Tracheal epithelial cell (primary cell): Measurements from ENCODE around the gene CDSN. TPM values are rescaled to one million over a fixed set of nuclear protein-coding genes. Genes with fewer than 3 reads are reported as not detected.

Source experiments
- total RNA-seq: library from RNA; depleted of rRNA; stranded (reverse); fragments of >200 nt; gene quantifications from 2 replicates; pipeline ENCODE4 v1.2.1, GENCODE V29; 2014

The CDSN gene, protein sequence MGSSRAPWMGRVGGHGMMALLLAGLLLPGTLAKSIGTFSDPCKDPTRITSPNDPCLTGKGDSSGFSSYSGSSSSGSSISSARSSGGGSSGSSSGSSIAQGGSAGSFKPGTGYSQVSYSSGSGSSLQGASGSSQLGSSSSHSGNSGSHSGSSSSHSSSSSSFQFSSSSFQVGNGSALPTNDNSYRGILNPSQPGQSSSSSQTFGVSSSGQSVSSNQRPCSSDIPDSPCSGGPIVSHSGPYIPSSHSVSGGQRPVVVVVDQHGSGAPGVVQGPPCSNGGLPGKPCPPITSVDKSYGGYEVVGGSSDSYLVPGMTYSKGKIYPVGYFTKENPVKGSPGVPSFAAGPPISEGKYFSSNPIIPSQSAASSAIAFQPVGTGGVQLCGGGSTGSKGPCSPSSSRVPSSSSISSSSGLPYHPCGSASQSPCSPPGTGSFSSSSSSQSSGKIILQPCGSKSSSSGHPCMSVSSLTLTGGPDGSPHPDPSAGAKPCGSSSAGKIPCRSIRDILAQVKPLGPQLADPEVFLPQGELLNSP
- 0.24 TPM in 1 of 2 replicates, not detected in the other for total RNA-seq

DNA sequence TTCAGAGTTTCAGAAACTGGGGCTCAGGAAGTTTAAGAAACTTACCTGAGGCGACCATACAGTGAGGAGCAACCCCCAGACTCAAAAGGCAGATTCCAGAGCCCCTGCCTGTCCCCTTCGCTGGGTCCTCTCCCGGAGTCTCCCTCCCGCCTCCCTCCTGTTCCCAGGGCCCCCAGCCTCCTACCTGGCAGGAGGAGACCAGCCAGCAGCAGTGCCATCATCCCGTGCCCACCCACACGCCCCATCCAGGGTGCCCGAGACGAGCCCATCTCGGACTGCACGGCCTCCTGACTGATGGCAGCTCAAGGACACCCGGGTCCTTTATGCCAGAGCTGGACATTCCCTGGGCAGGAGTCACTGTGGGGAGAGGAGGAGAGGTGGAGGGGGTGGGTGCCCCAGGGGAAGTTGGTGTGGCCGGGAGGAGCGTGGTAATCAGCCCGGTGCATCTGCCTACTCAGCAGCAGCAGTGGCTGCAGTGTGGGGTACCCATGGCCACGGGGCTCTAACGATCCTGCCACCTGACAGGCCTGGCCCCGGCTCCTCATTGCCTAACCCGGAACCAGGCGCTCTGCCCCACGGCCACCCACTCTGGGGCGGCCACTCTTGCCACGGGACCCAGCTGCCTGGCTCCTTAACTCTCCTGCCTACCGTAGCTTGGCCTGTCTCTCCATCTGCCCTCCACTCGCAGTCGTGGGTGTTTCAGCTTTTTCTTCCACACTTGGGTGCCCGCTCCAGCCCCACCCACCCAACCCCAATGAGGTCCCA, at the start of gene CDSN:
CDSN (minus strand) TSS at position 296 of the 765 bp plus-strand sequence; CDS start at position 269, 27 bp downstream.

DNA sequence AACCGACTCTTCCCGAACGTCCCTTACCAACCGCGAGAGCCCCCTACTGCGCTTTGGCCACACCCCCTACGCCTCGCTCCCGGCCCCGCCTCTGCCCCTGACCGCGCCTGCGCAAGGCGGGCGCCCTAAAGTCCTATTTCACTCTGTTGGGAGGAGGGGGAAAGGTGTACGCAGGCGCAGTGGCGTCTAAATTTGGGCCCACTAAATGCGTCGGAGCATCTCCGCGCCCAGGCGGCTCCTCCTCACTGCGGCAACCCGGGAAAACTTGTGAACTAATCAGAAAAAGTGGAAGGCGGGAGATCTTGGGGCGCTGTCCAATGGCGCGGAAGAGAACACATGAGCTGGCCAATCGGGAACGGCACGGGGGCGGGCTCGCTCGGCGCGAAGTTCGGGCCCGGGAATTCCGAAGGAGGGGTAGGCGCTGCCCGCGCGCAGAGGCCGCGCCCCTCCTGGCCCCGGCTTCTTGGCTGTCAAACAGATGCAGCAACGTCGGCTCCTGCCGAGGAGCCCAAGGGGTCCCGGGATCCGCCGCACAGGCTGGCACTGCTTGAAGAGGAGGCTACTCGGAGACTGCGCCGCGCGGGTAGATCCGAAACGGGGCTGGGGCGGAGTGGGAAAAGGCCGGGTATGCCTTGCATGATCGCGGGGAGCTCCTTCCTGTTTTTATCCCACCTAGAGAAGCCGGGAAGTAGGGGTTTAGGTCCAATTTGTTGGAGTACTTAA, 38.1 kb upstream of the CDSN start, which contains the start of gene TCF19:
TCF19 (plus strand) TSS at position 450 of the 723 bp plus-strand sequence. CDS start 881 bp downstream, outside the sequence.

DNA sequence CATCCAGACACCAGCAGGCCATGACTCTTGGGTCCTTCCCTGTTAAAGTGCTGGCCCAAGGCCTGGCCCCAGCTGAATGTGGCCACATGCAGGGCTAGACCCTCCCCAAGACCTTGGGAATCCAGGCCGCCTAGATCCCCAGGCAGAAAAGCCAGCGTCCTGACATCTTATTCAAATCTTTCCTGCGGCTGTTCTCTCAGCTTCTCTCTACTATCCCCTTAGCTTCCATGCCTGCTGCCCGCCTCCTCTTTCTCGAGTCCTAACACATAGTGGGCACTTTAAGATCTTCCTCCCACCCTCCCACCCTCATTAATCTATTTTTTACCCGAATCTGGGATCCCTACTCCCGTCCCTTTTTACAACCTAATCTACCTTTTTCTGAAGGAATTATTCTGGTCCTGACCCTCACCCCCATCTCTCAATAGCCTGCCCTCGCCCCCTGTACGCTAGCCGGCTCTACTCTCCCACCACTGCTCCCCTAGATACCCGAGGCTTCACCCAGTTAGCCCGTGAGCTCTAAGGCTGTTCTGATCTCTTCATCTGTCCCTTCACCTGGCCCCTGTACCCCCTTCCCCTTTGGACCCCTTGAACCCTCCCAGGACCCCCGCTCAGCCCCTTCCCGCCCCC, 37.4 kb upstream of the CDSN start, which contains the start of gene CCHCR1:
CCHCR1 (minus strand) TSS at position 290 of the 627 bp plus-strand sequence; CDS start at position 88, 202 bp downstream.

DNA sequence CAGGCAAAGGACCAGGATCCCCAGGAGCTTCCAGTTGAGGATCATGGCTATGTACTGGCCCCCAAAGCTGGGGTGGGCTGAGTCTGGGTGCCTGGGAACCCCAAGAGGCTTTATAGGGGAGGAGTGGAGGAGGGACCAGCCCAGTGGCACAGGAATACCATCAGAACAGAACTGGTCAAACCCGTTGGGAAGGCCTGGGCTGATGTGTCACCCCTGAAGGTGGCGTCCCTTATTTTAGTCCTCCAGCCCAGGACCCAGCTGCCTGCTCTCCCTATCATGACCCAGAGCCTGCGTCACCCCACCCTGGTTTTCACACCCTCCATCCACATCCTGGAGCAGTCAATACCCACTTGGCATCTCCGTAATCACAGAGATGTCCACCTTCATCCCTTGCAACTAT, 18.7 kb upstream of the CDSN start, which contains the start of gene PSORS1C2:
PSORS1C2 (minus strand) TSS at position 85 of the 400 bp plus-strand sequence; CDS start at position 45, 40 bp downstream.

DNA sequence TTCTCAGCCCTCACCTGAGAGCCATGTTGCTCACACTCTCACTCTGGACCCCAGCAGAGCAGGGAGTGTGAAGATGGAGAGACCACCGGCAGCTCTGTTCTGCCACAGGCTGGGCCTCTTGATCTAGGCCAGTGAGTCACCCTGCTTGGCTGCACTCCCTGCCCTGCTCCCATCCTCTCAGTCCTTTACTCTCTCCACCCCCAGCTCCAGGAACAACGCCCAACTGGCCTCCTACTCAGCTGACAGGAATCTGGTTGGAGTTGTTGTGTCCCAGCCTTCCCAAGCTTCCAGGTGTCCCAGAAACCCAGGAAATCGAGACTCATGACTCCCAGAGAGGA, 5.7 kb downstream of the CDSN start, which contains the start of gene PSORS1C1:
PSORS1C1 (plus strand) TSS at position 260 of the 338 bp plus-strand sequence. CDS start 14,833 bp downstream, outside the sequence.

DNA sequence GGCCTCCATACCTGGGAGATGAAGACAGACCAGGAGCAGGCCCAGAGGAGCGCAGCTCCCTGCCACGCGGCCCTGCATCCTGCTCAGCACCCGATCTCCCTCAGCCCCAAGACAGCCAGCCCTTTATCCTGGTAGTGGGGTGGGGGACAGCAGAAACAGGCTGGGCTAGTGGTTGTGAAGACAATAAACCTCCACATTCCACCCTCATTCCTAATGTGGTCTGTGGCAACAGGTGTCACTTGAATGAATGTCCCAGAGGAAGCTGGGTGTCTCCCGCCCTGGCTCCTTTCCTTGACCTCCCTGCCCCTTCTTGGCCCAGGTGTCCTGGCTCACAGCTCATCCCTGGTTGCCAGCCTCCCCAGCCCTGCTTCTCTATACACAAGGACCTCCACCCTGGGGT, 7.8 kb downstream of the CDSN start, which contains the start of gene C6orf15:
C6orf15 (minus strand) TSS at position 98 of the 400 bp plus-strand sequence; CDS start at position 78, 20 bp downstream.

Other genes starting within 250 kb of the CDSN start
- gene DDR1, start 235.9 kb downstream of the CDSN start, total RNA-seq: 195 and 363 TPM in 2 replicates
- gene GTF2H4, start 212.2 kb downstream of the CDSN start, total RNA-seq: 12.3 and 13.4 TPM in 2 replicates
- 21.7 and 46.3 TPM in 2 replicates for gene VARS2, start 206.2 kb downstream of the CDSN start, total RNA-seq
- 2.7 TPM in 1 of 2 replicates, not detected in the other for gene SFTA2, start 188.3 kb downstream of the CDSN start, total RNA-seq
- gene MUCL3, start 179.5 kb downstream of the CDSN start, total RNA-seq: under 0.01 TPM in 1 of 2 replicates, not detected in the other
- gene MUC21, start 136.7 kb downstream of the CDSN start, total RNA-seq: under 0.01 and 0.21 TPM in 2 replicates
- gene MUC22, start 110.0 kb downstream of the CDSN start, total RNA-seq: not detected in 2 replicates
- 1.2 TPM in 1 of 2 replicates, not detected in the other for gene C6orf15, start 7.9 kb downstream of the CDSN start, total RNA-seq
- 0.43 and 1.7 TPM in 2 replicates for gene PSORS1C1, start 5.6 kb downstream of the CDSN start, total RNA-seq
- gene PSORS1C2, start 18.6 kb upstream of the CDSN start, total RNA-seq: not detected in 2 replicates
- gene CCHCR1, start 37.4 kb upstream of the CDSN start, total RNA-seq: 11.5 and 18.3 TPM in 2 replicates
- gene TCF19, start 38.1 kb upstream of the CDSN start, total RNA-seq: 3.0 and 6.0 TPM in 2 replicates
- 0.21 and 1.2 TPM in 2 replicates for gene POU5F1, start 50.2 kb upstream of the CDSN start, total RNA-seq
- 191 and 310 TPM in 2 replicates for gene HLA-C, start 151.6 kb upstream of the CDSN start, total RNA-seq
- 37.1 and 164 TPM in 2 replicates for gene HLA-B, start 236.7 kb upstream of the CDSN start, total RNA-seq